GM12891 (cell line): Measurements from ENCODE around the gene SLC6A19.

Source experiments
- DNase-seq: peaks from one replicate; pipeline ENCODE4 v3.0.0; 2011; ENCODE audit warnings: low spot score; ENCODE audit not compliant: insufficient read length
- FAIRE-seq: peaks from 2 replicates; lab custom pipeline; 2011; peaks lifted over from hg19 to GRCh38; lab: Jason Lieb, UNC
- PAX5 ChIP-seq: IDR thresholded peaks from 2 replicates; pipeline ENCODE4 v1.6.1; 2011; ENCODE audit warnings: low read length, moderate library complexity, mild to moderate bottlenecking; ENCODE audit not compliant: insufficient read depth, severe bottlenecking
- POLR2A ChIP-seq: IDR thresholded peaks from 2 replicates; pipeline ENCODE4 v1.6.1; 2011; ENCODE audit warnings: low read depth, low read length, control low read depth
- POLR2AphosphoS5 ChIP-seq: IDR thresholded peaks from 2 replicates; pipeline ENCODE4 v1.6.1; 2011; ENCODE audit warnings: low read depth, low read length, control low read depth
- POU2F2 ChIP-seq: IDR thresholded peaks from 2 replicates; pipeline ENCODE4 v1.6.1; 2011; ENCODE audit warnings: low read depth, mild to moderate bottlenecking, control low read depth, low read length, moderate library complexity
- SPI1 ChIP-seq: IDR thresholded peaks from 2 replicates; pipeline ENCODE4 v1.6.1; 2011; ENCODE audit warnings: low read depth, low read length, control low read depth
- TAF1 ChIP-seq: IDR thresholded peaks from 2 replicates; pipeline ENCODE4 v1.6.1; 2011; ENCODE audit warnings: low read depth, low read length, control low read depth

Gene SLC6A19

GRCh38 chr5:1213508-1214162 lies 12.2 kb downstream of the SLC6A19 start:
- FAIRE-seq, result no peak

GRCh38 chr5:1214163-1214935 lies 13.0 kb downstream of the SLC6A19 start:
- FAIRE-seq, result no peak
- no peak for DNase-seq
- TF ChIP-seq SPI1, result no peak
- no peak for TF ChIP-seq POLR2A
- no peak for TF ChIP-seq POU2F2
- no peak for TF ChIP-seq POLR2AphosphoS5
- no peak for TF ChIP-seq PAX5
- TF ChIP-seq TAF1, result no peak

More at GRCh38 chr5:1213508-1214162, 12.2 kb downstream of the SLC6A19 start:
- no peak for DNase-seq
- TF ChIP-seq SPI1 (no peak), PAX5 (no peak), POLR2A (no peak), POU2F2 (no peak), TAF1 (no peak), POLR2AphosphoS5 (no peak)

GRCh38 chr5:1214936-1215220 lies 13.5 kb downstream of the SLC6A19 start:
- FAIRE-seq (no peak), DNase-seq (no peak)
- TF ChIP-seq SPI1 (no peak), POLR2AphosphoS5 (no peak), POLR2A (no peak), PAX5 (no peak), TAF1 (no peak)

GRCh38 chr5:1215320-1216096 lies 14.1 kb downstream of the SLC6A19 start:
- TF ChIP-seq TAF1 (no peak), SPI1 (no peak), PAX5 (no peak), POLR2A (no peak), POU2F2 (no peak), POLR2AphosphoS5 (no peak)
- FAIRE-seq, result no peak

GRCh38 chr5:1216211-1216917 lies 15.0 kb downstream of the SLC6A19 start:
- FAIRE-seq (no peak), DNase-seq (no peak)
- TF ChIP-seq SPI1 (no peak), PAX5 (no peak), POLR2A (no peak), POLR2AphosphoS5 (no peak), POU2F2 (no peak), TAF1 (no peak)

More at GRCh38 chr5:1215320-1216096, 14.1 kb downstream of the SLC6A19 start:
- no peak for DNase-seq

GRCh38 chr5:1216918-1217295 lies 15.5 kb downstream of the SLC6A19 start:
- no peak for FAIRE-seq
- no peak for TF ChIP-seq SPI1
- no peak for TF ChIP-seq TAF1
- no peak for TF ChIP-seq POLR2AphosphoS5
- TF ChIP-seq POU2F2, result no peak

GRCh38 chr5:1217596-1218206 lies 16.3 kb downstream of the SLC6A19 start:
- TF ChIP-seq POLR2A (no peak), POU2F2 (no peak), TAF1 (no peak)
- DNase-seq (no peak), FAIRE-seq (no peak)

More at GRCh38 chr5:1216918-1217295, 15.5 kb downstream of the SLC6A19 start:
- DNase-seq, result no peak

GRCh38 chr5:1218351-1219080 lies 17.1 kb downstream of the SLC6A19 start:
- no peak for TF ChIP-seq SPI1
- no peak for TF ChIP-seq POU2F2
- no peak for TF ChIP-seq TAF1
- no peak for TF ChIP-seq POLR2AphosphoS5
- no peak for TF ChIP-seq POLR2A
- TF ChIP-seq PAX5, result no peak
- FAIRE-seq (no peak), DNase-seq (no peak)
